HEK293T (cell line): ENCODE results near the gene STIL.
"Not testable (repeated sequence)": the region's sequence is repeated elsewhere in the genome, so short reads cannot be mapped to it uniquely, and the experiment has no call there.

Source experiments
- CTCF ChIA-PET: fragments of 350-600 bp; formaldehyde crosslinking; extraction: SDS; loops from one replicate; lab custom pipeline; 2021; ENCODE audit warnings: antibody characterized with exemption, inconsistent platforms; lab: Yijun Ruan, JAX
- POLR2A ChIA-PET: fragments of 350-600 bp; formaldehyde crosslinking; extraction: SDS; loops from one replicate; lab custom pipeline; 2020; ENCODE audit warnings: antibody characterized with exemption, inconsistent platforms; lab: Yijun Ruan, JAX
- DNase-seq: peaks from one replicate; pipeline ENCODE4 v3.0.0; 2012; ENCODE audit warnings: mixed read lengths; ENCODE audit errors: extremely low spot score
- ARNT ChIP-seq: fragments of 450-650 bp; IDR thresholded peaks from 2 replicates; pipeline ENCODE4 v1.6.1; 2017; ENCODE audit warnings: mild to moderate bottlenecking
- BHLHE40 ChIP-seq: fragments of 450-650 bp; IDR thresholded peaks from 2 replicates; pipeline ENCODE4 v1.6.1; 2016; ENCODE audit warnings: mild to moderate bottlenecking, moderate library complexity, borderline replicate concordance
- CTBP1 ChIP-seq: fragments of 450-650 bp; IDR thresholded peaks from 2 replicates; pipeline ENCODE4 v1.6.1; 2016; ENCODE audit warnings: borderline replicate concordance
- ELF4 ChIP-seq: fragments of 450-650 bp; IDR thresholded peaks from 2 replicates; pipeline ENCODE4 v1.6.1; 2017; ENCODE audit warnings: antibody characterized with exemption
- FOXA1 ChIP-seq: fragments of 450-650 bp; IDR thresholded peaks from 2 replicates; pipeline ENCODE4 v1.6.1; 2016; ENCODE audit warnings: mild to moderate bottlenecking
- FOXK2 ChIP-seq: fragments of 450-650 bp; IDR thresholded peaks from 2 replicates; pipeline ENCODE4 v1.6.1; 2016; ENCODE audit warnings: mild to moderate bottlenecking
- FOXM1 ChIP-seq: fragments of 450-650 bp; IDR thresholded peaks from 2 replicates; pipeline ENCODE4 v1.6.1; 2017; ENCODE audit warnings: mild to moderate bottlenecking, borderline replicate concordance
- HDGF ChIP-seq: fragments of 450-650 bp; IDR thresholded peaks from 2 replicates; pipeline ENCODE4 v1.6.1; 2017; ENCODE audit warnings: antibody characterized with exemption, borderline replicate concordance
- L3MBTL2 ChIP-seq: fragments of 450-650 bp; conservative IDR thresholded peaks from 2 replicates; pipeline ENCODE4 v1.6.1; 2016; ENCODE audit warnings: mild to moderate bottlenecking
- LEF1 ChIP-seq: fragments of 450-650 bp; IDR thresholded peaks from 2 replicates; pipeline ENCODE4 v1.6.1; 2017; ENCODE audit warnings: mild to moderate bottlenecking, borderline replicate concordance
- NFRKB ChIP-seq: fragments of 450-650 bp; IDR thresholded peaks from 2 replicates; pipeline ENCODE4 v1.6.1; 2016; ENCODE audit warnings: mild to moderate bottlenecking, moderate library complexity
- SP1 ChIP-seq: fragments of 450-650 bp; IDR thresholded peaks from 2 replicates; pipeline ENCODE4 v1.6.1; 2017
- SUZ12 ChIP-seq: fragments of 450-650 bp; IDR thresholded peaks from 2 replicates; pipeline ENCODE4 v1.6.1; 2016; ENCODE audit warnings: mild to moderate bottlenecking
- TARDBP ChIP-seq: fragments of 450-650 bp; IDR thresholded peaks from 2 replicates; pipeline ENCODE4 v1.6.1; 2016
- ZNF384 ChIP-seq: fragments of 450-650 bp; IDR thresholded peaks from 2 replicates; pipeline ENCODE4 v1.6.1; 2016
- TF ChIP-seq, protein P1 (sequence below): fragments of 450-650 bp; IDR thresholded peaks from 2 replicates; pipeline ENCODE4 v1.6.1; 2016

The STIL gene

GRCh38 chr1:47302472-47302871 is 11.5 kb downstream of the STIL start:
- no peak for DNase-seq
- POLR2A ChIA-PET: no interaction called here
- CTCF ChIA-PET: no interaction called here
- TF ChIP-seq ARNT: no peak
- no peak for TF ChIP-seq SP1
- TF ChIP-seq CTBP1: no peak
- TF ChIP-seq L3MBTL2: no peak
- no peak for TF ChIP-seq SUZ12
- no peak for TF ChIP-seq NFRKB
- TF ChIP-seq ZNF384: no peak
- no peak for TF ChIP-seq FOXA1
- TF ChIP-seq, protein P1, sequence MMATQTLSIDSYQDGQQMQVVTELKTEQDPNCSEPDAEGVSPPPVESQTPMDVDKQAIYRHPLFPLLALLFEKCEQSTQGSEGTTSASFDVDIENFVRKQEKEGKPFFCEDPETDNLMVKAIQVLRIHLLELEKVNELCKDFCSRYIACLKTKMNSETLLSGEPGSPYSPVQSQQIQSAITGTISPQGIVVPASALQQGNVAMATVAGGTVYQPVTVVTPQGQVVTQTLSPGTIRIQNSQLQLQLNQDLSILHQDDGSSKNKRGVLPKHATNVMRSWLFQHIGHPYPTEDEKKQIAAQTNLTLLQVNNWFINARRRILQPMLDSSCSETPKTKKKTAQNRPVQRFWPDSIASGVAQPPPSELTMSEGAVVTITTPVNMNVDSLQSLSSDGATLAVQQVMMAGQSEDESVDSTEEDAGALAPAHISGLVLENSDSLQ: no peak
- TF ChIP-seq LEF1: no peak
- TF ChIP-seq FOXM1: no peak
- no peak for TF ChIP-seq ELF4
- TF ChIP-seq FOXK2: no peak
- no peak for TF ChIP-seq BHLHE40
- TF ChIP-seq HDGF: no peak
- no peak for TF ChIP-seq TARDBP

DNA sequence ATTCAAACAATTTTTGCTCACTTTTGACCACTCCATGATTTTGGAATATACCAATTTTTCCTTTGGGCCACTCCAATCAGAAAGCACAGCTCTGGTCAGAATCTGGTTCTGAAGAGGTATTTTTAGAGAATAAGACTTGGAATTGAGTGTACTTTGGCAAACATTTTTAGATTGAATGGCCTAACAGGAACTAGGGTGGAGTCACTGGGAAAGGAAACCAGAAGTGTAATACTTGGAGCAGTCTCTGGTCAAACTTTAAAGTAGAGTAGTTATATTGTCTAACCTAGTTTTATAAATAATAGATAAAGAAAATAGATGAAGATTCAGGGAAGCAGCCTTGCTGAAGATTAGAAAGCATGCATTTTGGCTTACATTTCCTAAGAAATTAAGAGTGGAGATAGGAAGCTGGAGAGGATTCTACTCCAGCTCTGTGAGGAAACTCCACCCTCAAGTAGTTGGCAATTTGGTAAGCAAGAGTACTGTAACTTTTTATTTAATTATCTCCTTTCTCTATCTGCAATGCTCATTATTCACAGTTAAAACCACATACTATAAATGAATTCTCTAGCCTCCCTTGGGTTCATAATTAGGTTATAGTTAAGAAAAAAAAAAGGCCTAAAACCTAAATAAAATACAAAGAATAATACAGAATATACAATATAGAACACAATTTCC is 15.8 kb downstream of the STIL start:
- no peak for DNase-seq
- TF ChIP-seq SP1 (no peak), NFRKB (no peak), FOXA1 (no peak), L3MBTL2 (no peak), HDGF (no peak), ELF4 (no peak), FOXM1 (no peak), TARDBP (no peak), BHLHE40 (no peak)
- ChIA-PET POLR2A (interaction anchor here (1.4 kb wide), 1 partner anchor 12 kb away, joined by 4 read pairs; no protein-coding TSS in a partner anchor), CTCF (no interaction called here)

DNA sequence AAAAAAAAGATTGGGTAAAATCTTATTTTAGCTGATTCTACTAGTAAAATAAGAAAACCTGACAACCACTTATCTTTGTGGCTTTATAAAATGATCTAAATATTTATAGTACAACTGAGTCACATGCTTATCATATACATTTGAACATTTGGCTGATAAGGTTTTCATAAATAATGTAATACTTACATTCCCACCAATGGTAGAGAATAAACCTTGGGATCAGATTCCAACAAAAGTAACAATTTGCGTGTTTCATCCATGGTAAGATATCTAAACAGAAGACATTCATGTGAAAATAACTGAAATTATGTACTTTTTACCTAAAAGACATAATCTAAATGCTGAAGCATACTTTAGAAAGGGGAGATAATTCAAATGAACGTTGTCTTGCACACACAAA is 18.4 kb downstream of the STIL start:
- ChIA-PET CTCF (no interaction called here), POLR2A (interaction anchor here (1.3 kb wide), 1 partner anchor 18 kb away, joined by 3 read pairs; the partner anchor contains the start of gene STIL)
- TF ChIP-seq, protein P1: no peak
- no peak for TF ChIP-seq SP1
- no peak for TF ChIP-seq NFRKB
- no peak for TF ChIP-seq FOXA1
- no peak for TF ChIP-seq ELF4
- no peak for TF ChIP-seq BHLHE40
- no peak for TF ChIP-seq CTBP1
- no peak for TF ChIP-seq SUZ12
- no peak for TF ChIP-seq HDGF
- no peak for TF ChIP-seq LEF1
- no peak for TF ChIP-seq FOXK2
- no peak for TF ChIP-seq ARNT
- TF ChIP-seq TARDBP: no peak
- no peak for TF ChIP-seq L3MBTL2
- TF ChIP-seq ZNF384: no peak
- no peak for DNase-seq

GRCh38 chr1:47294863-47295262 is 19.1 kb downstream of the STIL start:
- CTCF ChIA-PET: interaction anchor here (0.7 kb wide), 1 partner anchor 652 kb away, joined by 4 read pairs; no protein-coding TSS in a partner anchor
- POLR2A ChIA-PET, DNase-seq: not testable (repeated sequence)

DNA sequence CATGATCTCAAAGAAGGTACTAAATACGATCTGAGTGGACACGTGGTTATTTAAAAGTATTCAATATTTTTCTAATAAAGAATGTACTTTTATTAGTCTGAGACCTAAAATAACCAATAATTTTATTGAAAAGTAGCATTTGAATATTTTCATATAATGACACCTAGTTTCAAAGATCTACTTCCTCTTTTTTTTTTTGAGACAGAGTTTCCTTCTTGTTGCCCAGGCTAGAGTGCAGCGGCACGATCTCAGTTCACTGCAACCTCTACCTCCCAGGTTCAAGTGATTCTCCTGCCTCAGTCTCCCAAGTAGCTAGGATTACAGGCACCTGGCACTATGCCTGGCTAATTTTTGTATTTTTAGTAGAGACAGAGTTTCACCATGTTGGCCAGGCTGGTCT is 25.8 kb downstream of the STIL start:
- POLR2A ChIA-PET, CTCF ChIA-PET: not testable (repeated sequence)

GRCh38 chr1:47280142-47280541 is 33.8 kb downstream of the STIL start:
- no peak for TF ChIP-seq SP1
- TF ChIP-seq TARDBP: no peak
- no peak for TF ChIP-seq HDGF
- TF ChIP-seq, protein P1: no peak
- no peak for TF ChIP-seq FOXK2
- TF ChIP-seq FOXM1: no peak
- TF ChIP-seq ELF4: no peak
- TF ChIP-seq SUZ12: no peak
- TF ChIP-seq ZNF384: no peak
- no peak for TF ChIP-seq L3MBTL2
- TF ChIP-seq BHLHE40: no peak
- TF ChIP-seq FOXA1: no peak
- TF ChIP-seq LEF1: no peak
- TF ChIP-seq NFRKB: no peak
- TF ChIP-seq CTBP1: no peak
- TF ChIP-seq ARNT: no peak
- ChIA-PET CTCF (no interaction called here), POLR2A (no interaction called here)
- no peak for DNase-seq

More for the DNA sequence above, 25.8 kb downstream of the STIL start:
- DNase-seq: not testable (repeated sequence)

- TF ChIP-seq HDGF: no peak
- TF ChIP-seq L3MBTL2: no peak
- no peak for TF ChIP-seq TARDBP
- no peak for TF ChIP-seq FOXM1
- TF ChIP-seq ELF4: no peak
- TF ChIP-seq, protein P1: no peak
- no peak for TF ChIP-seq CTBP1
- TF ChIP-seq NFRKB: no peak
- no peak for TF ChIP-seq SP1
- TF ChIP-seq LEF1: no peak
- TF ChIP-seq FOXK2: no peak
- TF ChIP-seq ZNF384: no peak
- TF ChIP-seq SUZ12: no peak
- TF ChIP-seq ARNT: no peak
- no peak for TF ChIP-seq FOXA1
- TF ChIP-seq BHLHE40: no peak
- ChIA-PET POLR2A (no interaction called here), CTCF (no interaction called here)
- DNase-seq: no peak
Measured at GRCh38 chr1:47276850-47277249, 37.1 kb downstream of the STIL start.

GRCh38 chr1:47275811-47276210 is 38.1 kb downstream of the STIL start:
- DNase-seq, POLR2A ChIA-PET: not testable (repeated sequence)

DNA sequence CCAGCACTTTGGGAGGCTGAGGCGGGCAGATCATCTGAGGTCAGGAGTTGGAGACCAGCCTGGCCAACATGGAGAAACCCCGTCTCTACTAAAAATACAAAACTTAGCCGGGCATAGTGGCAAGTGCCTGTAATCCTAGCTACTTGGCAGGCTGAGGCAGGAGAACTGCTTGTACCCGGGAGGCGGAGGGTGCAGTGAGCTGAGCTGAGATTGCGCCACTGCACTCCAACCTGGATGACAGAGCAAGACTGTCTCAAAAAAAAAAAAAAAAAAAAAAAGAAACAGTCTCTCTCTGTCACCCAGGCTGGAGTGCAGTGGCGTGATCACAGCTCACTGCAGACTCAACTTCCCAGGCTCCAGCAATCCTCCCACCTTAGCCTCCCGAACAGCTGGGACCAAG is 48.4 kb downstream of the STIL start:
- POLR2A ChIA-PET, DNase-seq, CTCF ChIA-PET: not testable (repeated sequence)

More at GRCh38 chr1:47275811-47276210, 38.1 kb downstream of the STIL start:
- CTCF ChIA-PET: not testable (repeated sequence)
